C4-2B (cell line): ENCODE data around the gene MARCHF11.

Source experiments
- ZFX ChIP-seq: fragments of 450-650 bp; IDR thresholded peaks from 2 replicates; pipeline ENCODE4 v1.6.1; 2017
- TF ChIP-seq, protein P1 (sequence below): fragments of 450-650 bp; conservative IDR thresholded peaks from 2 replicates; pipeline ENCODE4 v1.5.1; 2017; ENCODE audit warnings: mild to moderate bottlenecking

DNA sequence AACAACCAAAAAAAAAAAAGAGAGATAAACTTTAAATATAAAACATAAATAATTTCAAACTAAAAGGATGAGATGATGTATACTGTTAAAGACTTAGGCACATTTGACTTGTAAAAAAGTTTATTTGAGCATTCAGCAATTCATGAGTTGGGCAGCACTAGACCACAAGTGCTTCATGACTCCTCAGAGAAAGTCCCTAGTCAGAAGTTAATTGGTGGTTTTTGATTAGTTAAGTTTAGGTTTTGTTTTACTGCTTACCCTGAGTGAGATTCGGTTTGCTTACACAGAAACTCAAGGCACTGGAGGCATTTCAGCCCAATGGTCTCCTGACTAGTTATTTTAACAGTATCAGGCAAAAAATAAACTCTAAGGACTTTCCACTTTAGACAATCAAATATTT, 129.2 kb downstream of the MARCHF11 start:
- TF ChIP-seq, protein P1, sequence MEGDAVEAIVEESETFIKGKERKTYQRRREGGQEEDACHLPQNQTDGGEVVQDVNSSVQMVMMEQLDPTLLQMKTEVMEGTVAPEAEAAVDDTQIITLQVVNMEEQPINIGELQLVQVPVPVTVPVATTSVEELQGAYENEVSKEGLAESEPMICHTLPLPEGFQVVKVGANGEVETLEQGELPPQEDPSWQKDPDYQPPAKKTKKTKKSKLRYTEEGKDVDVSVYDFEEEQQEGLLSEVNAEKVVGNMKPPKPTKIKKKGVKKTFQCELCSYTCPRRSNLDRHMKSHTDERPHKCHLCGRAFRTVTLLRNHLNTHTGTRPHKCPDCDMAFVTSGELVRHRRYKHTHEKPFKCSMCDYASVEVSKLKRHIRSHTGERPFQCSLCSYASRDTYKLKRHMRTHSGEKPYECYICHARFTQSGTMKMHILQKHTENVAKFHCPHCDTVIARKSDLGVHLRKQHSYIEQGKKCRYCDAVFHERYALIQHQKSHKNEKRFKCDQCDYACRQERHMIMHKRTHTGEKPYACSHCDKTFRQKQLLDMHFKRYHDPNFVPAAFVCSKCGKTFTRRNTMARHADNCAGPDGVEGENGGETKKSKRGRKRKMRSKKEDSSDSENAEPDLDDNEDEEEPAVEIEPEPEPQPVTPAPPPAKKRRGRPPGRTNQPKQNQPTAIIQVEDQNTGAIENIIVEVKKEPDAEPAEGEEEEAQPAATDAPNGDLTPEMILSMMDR = no peak
- TF ChIP-seq ZFX = no peak
